ENCODE results near the gene HPD.
"Not testable (repeated sequence)": the region's sequence is repeated elsewhere in the genome, so short reads cannot be mapped to it uniquely, and the experiment has no call there.

Gene HPD

GRCh38 chr12:121871467-121871866 lies 12.8 kb upstream of the HPD start:
- no peaks in the 10 kb centered on the region for H4K20me1 ChIP-seq (ENCODE audit: insufficient read depth)
- no peak overlapping the region for H2AFZ ChIP-seq (ENCODE audit: low read depth)
- no peak overlapping the region for H3K4me2 ChIP-seq
- H3K4me1 ChIP-seq (ENCODE audit: low read depth, poor library complexity, severe bottlenecking): no peaks in the 10 kb centered on the region
- no peak overlapping the region for H3K27ac ChIP-seq
- no peaks in the 10 kb centered on the region for H3K36me3 ChIP-seq (ENCODE audit: insufficient read depth)
- H3K27me3 ChIP-seq (ENCODE audit: insufficient read depth, low read depth): no peaks in the 10 kb centered on the region
- H3K9ac ChIP-seq: no peak overlapping the region
- H3K4me3 ChIP-seq (IDR thresholded peaks at IDR 0.05; ENCODE audit: insufficient read depth, low read depth, low read length): no peak overlapping the region
- no peak for TF ChIP-seq CTCF (conservative IDR thresholded peaks at IDR 0.05; ENCODE audit: low read depth, low read length)
- H3K79me2 ChIP-seq (ENCODE audit: insufficient read depth, low read depth): no peaks in the 10 kb centered on the region

GRCh38 chr12:121869229-121869628 lies 10.6 kb upstream of the HPD start:
- H3K79me2 ChIP-seq (ENCODE audit: insufficient read depth, low read depth); H3K36me3 ChIP-seq (ENCODE audit: insufficient read depth); H3K27me3 ChIP-seq (ENCODE audit: insufficient read depth, low read depth); H3K4me3 ChIP-seq (IDR thresholded peaks at IDR 0.05; ENCODE audit: insufficient read depth, low read depth, low read length); H3K4me2 ChIP-seq; H2AFZ ChIP-seq (ENCODE audit: low read depth); H3K4me1 ChIP-seq (ENCODE audit: low read depth, poor library complexity, severe bottlenecking); H3K9ac ChIP-seq; H3K27ac ChIP-seq; H4K20me1 ChIP-seq (ENCODE audit: insufficient read depth): not testable (repeated sequence)

- H3K9ac ChIP-seq: no peak overlapping the region
- no peak overlapping the region for H3K4me3 ChIP-seq (IDR thresholded peaks at IDR 0.05; ENCODE audit: insufficient read depth, low read depth, low read length)
- peaks cover 7% of the 10 kb centered on the region for H3K4me1 ChIP-seq (ENCODE audit: low read depth, poor library complexity, severe bottlenecking)
- H2AFZ ChIP-seq (ENCODE audit: low read depth): no peak overlapping the region
- no peaks in the 10 kb centered on the region for H4K20me1 ChIP-seq (ENCODE audit: insufficient read depth)
- TF ChIP-seq CTCF (conservative IDR thresholded peaks at IDR 0.05; ENCODE audit: low read depth, low read length): no peak
- no peaks in the 10 kb centered on the region for H3K36me3 ChIP-seq (ENCODE audit: insufficient read depth)
- no peak overlapping the region for H3K4me2 ChIP-seq
- no peaks in the 10 kb centered on the region for H3K79me2 ChIP-seq (ENCODE audit: insufficient read depth, low read depth)
- no peak overlapping the region for H3K27ac ChIP-seq
- H3K27me3 ChIP-seq (ENCODE audit: insufficient read depth, low read depth): no peaks in the 10 kb centered on the region
Observed at GRCh38 chr12:121866331-121866730, 7.7 kb upstream of the HPD start.

GRCh38 chr12:121861636-121862254 lies 3.1 kb upstream of the HPD start:
- Histone ChIP-seq H2AFZ (ENCODE audit: low read depth) (peak overlapping the region; percentile 34; the same call in 1 of the 2 replicates), H3K27ac (no peak overlapping the region; the same call in 1 of the 2 replicates), H3K4me2 (0 out of 2 replicates have a peak overlapping the region, but pooled peaks have one; percentile 17), H3K79me2 (ENCODE audit: insufficient read depth, low read depth) (no peaks in the 10 kb centered on the region), H3K9ac (no peak overlapping the region; the same call in 1 of the 2 replicates), H3K36me3 (ENCODE audit: insufficient read depth) (no peaks in the 10 kb centered on the region), H4K20me1 (ENCODE audit: insufficient read depth) (no peaks in the 10 kb centered on the region), H3K27me3 (ENCODE audit: insufficient read depth, low read depth) (no peaks in the 10 kb centered on the region), H3K4me3 (IDR thresholded peaks at IDR 0.05; ENCODE audit: insufficient read depth, low read depth, low read length) (no peak overlapping the region), H3K4me1 (ENCODE audit: low read depth, poor library complexity, severe bottlenecking) (peaks cover 7% of the 10 kb centered on the region)
- TF ChIP-seq CTCF (conservative IDR thresholded peaks at IDR 0.05; ENCODE audit: low read depth, low read length): no peak

- H3K27ac ChIP-seq: not testable (repeated sequence)
Observed at GRCh38 chr12:121860699-121861098, 2.0 kb upstream of the HPD start.

More at GRCh38 chr12:121860699-121861098, 2.0 kb upstream of the HPD start:
- not testable (repeated sequence) for H3K4me3 ChIP-seq (IDR thresholded peaks at IDR 0.05; ENCODE audit: insufficient read depth, low read depth, low read length); H2AFZ ChIP-seq (ENCODE audit: low read depth); H3K4me2 ChIP-seq; H3K27me3 ChIP-seq (ENCODE audit: insufficient read depth, low read depth); H3K9ac ChIP-seq; H3K79me2 ChIP-seq (ENCODE audit: insufficient read depth, low read depth); H3K36me3 ChIP-seq (ENCODE audit: insufficient read depth); H4K20me1 ChIP-seq (ENCODE audit: insufficient read depth); H3K4me1 ChIP-seq (ENCODE audit: low read depth, poor library complexity, severe bottlenecking)
